Panc1 (cell line): ENCODE measurements around the gene MED13L.

Experiments
- CTCF ChIP-seq: fragments of 450-650 bp; IDR thresholded peaks from 2 replicates; pipeline ENCODE4 v1.5.1; 2017; ENCODE audit warnings: mild to moderate bottlenecking
- POLR2AphosphoS5 ChIP-seq: IDR thresholded peaks from 2 replicates; pipeline ENCODE4 v1.6.1; 2012; ENCODE audit warnings: mild to moderate bottlenecking, low read depth, low read length, moderate library complexity
- REST ChIP-seq, 2 experiments: IDR thresholded peaks; 2 replicates each; pipeline ENCODE4 v1.6.1; 2011 to 2012; ENCODE audit warnings: low read depth in 2 of 2, control low read depth in 1 of 2, low read length in 1 of 2, mild to moderate bottlenecking in 1 of 2, moderate library complexity in 1 of 2; ENCODE audit not compliant: insufficient read depth in 1 of 2
- SIN3A ChIP-seq: IDR thresholded peaks from 2 replicates; pipeline ENCODE4 v1.6.1; 2012; ENCODE audit warnings: low read depth, mild to moderate bottlenecking, low read length, moderate library complexity, borderline replicate concordance; ENCODE audit not compliant: insufficient read depth
- TCF7L2 ChIP-seq: IDR thresholded peaks from 2 replicates; pipeline ENCODE4 v1.6.1; 2011; ENCODE audit warnings: mild to moderate bottlenecking, low read depth, low read length, inconsistent platforms

- TF ChIP-seq CTCF, result no peak
- TF ChIP-seq REST (IDR thresholded peaks at IDR 0.05; ENCODE audit: insufficient read depth in 1 of 2, low read depth in 2 of 2, low read length in 1 of 2), result no peak
- TF ChIP-seq TCF7L2, result no peak
- TF ChIP-seq SIN3A, result no peak
- TF ChIP-seq POLR2AphosphoS5, result no peak
Observed at GRCh38 chr12:116189692-116190091, 87.8 kb downstream of the MED13L start.
